Ovary (tissue), 9 donors: ENCODE measurements around the gene TBC1D16. TPM values are rescaled to one million over a fixed set of nuclear protein-coding genes. Genes with fewer than 3 reads are reported as not detected.

Experiments used
- DNase-seq, 5 donors: peaks; one replicate each; pipeline ENCODE4 v3.0.0-alpha.2; 2019 to 2020
- H3K27ac ChIP-seq, 2 donors: fragments of 200-600 bp; one replicate each; pipeline versions ENCODE4 v1.5.1 to v1.8.0; 2019 to 2022
- H3K27me3 ChIP-seq: fragments of 200-600 bp; one replicate; pipeline ENCODE4 v1.8.0; 2022
- H3K36me3 ChIP-seq: fragments of 200-600 bp; sonication (generic); one replicate; pipeline ENCODE4 v1.5.1; 2019
- H3K4me1 ChIP-seq: one replicate; pipeline ENCODE4 v1.8.1; 2013; ENCODE audit warnings: mild to moderate bottlenecking, moderate library complexity; ENCODE audit not compliant: insufficient read depth
- H3K4me3 ChIP-seq: fragments of 200-600 bp; sonication (generic); one replicate; pipeline ENCODE4 v1.5.1; 2017
- H3K9me3 ChIP-seq, 2 donors: fragments of 200-600 bp in 1 of 2; sonication (generic) in 1 of 2; one replicate each; pipeline versions ENCODE4 v1.5.1 to v1.8.1; 2013 to 2019; ENCODE audit warnings: mild to moderate bottlenecking in 1 of 2, moderate library complexity in 1 of 2
- CTCF ChIP-seq, 3 donors: fragments of 450-650 bp in 2 of 3; fragments of 200-600 bp in 1 of 3; IDR thresholded peaks; one replicate each; pipeline versions ENCODE4 v1.5.1 to v1.8.0; 2016 to 2022; ENCODE audit warnings: antibody characterized with exemption in 3 of 3, mild to moderate bottlenecking in 1 of 3
- EP300 ChIP-seq: sonication (generic); formaldehyde crosslinking; IDR thresholded peaks from one replicate; pipeline ENCODE4 v1.6.1; 2017; ENCODE audit warnings: antibody characterized with exemption
- POLR2A ChIP-seq: fragments of 450-650 bp; IDR thresholded peaks from one replicate; pipeline ENCODE4 v1.6.1; 2017; ENCODE audit warnings: antibody characterized with exemption, mild to moderate bottlenecking, moderate library complexity
- WGBS, 3 donors: extraction: QIAGEN DNeasy Blood & Tissue Kit in 1 of 3; methylation state at CpG; one replicate each; pipeline versions ENCODE4 v1.1.5 to v1.1.7; 2013 to 2017; 5-methylcytosine and 5-hydroxymethylcytosine counted together
- intact Hi-C, 4 donors: fragments of 100-400 bp; cut with DNase I; formaldehyde crosslinking; loops; one replicate each; pipeline versions ENCODE4 v1.11.0 to v1.15.1; 2022 to 2023
- polyA plus RNA-seq, 2 donors: library from polyadenylated mRNA; stranded (reverse); fragments of 200-250 nt in 1 of 2; fragments of 350-450 nt in 1 of 2; fragmentation: Illumina TruSeq in 1 of 2; extraction: RNeasy Lipid Tissue Mini Kit (QIAGEN cat#74804) in 1 of 2; gene quantifications; one replicate each; pipeline ENCODE4 v1.2.3, GENCODE V29; 2013 to 2014
- total RNA-seq, 7 donors: library from RNA; depleted of rRNA in 2 of 7; stranded (reverse); fragments of >200 nt in 2 of 7; fragmentation: NEBNext Ultra II Directional in 3 of 7; extraction: Animal tissue kit (Norgen Biotek cat#: 25700) in 3 of 7; gene quantifications; one replicate each; pipeline versions ENCODE4 v1.1.0 to v1.2.4, GENCODE V29; 2016 to 2023
- donor health status: DM: no; HTN: no; CAD: no; lungs with moderate emphysema.
- donor health status: DM: no; HTN: no; CAD: no.
- donor health status: Bipolar disorder and iron deficiency.
- donor health status: DM: yes; HTN: yes; CAD: no.
- donor health status: DM: no; HTN: no; CAD: no.
- donor health status: DM: yes; HTN: yes; CAD: no.

The TBC1D16 gene
- total and polyA plus RNA-seq, 9 donors = 9.3 to 40.5 (median 27.1) TPM

GRCh38 chr17:80045703-80046102 lies 10.0 kb upstream of the TBC1D16 start:
- Histone ChIP-seq H3K27ac (no peak overlapping the region), H3K36me3 (no peaks in the 10 kb centered on the region), H3K9me3 (no peaks in the 10 kb centered on the region), H3K4me3 (no peak overlapping the region), H3K4me1 (no peaks in the 10 kb centered on the region), H3K27me3 (no peaks in the 10 kb centered on the region)
- no peak for DNase-seq
- 39 to 63% (median 59%) methylated on average over 4 of the region's 4 CpGs for WGBS, 3 donors
- TF ChIP-seq CTCF (IDR thresholded peaks at IDR 0.05) = no peak
- no peak for TF ChIP-seq EP300
- TF ChIP-seq POLR2A = no peak
- intact Hi-C loops = no loop called here

GRCh38 chr17:80043963-80044362 lies 8.3 kb upstream of the TBC1D16 start:
- H3K36me3 ChIP-seq = no peaks in the 10 kb centered on the region
- DNase-seq = no peak
- H3K4me1 ChIP-seq = no peaks in the 10 kb centered on the region
- intact Hi-C loops = no loop called here
- H3K27ac ChIP-seq = no peak overlapping the region
- no peak overlapping the region for H3K4me3 ChIP-seq
- no peaks in the 10 kb centered on the region for H3K9me3 ChIP-seq
- 91 to 96% (median 95%) methylated on average over 6 of the region's 6 CpGs for WGBS, 3 donors
- TF ChIP-seq EP300 (no peak), CTCF (IDR thresholded peaks at IDR 0.05) (no peak), POLR2A (no peak)
- H3K27me3 ChIP-seq = no peaks in the 10 kb centered on the region

- intact Hi-C loops = no loop called here
- no peaks in the 10 kb centered on the region for H3K4me1 ChIP-seq
- TF ChIP-seq POLR2A (no peak), EP300 (no peak), CTCF (IDR thresholded peaks at IDR 0.05) (no peak)
- no peaks in the 10 kb centered on the region for H3K36me3 ChIP-seq
- H3K27me3 ChIP-seq = no peaks in the 10 kb centered on the region
- 1% methylated on average over 52 of the region's 52 CpGs for WGBS, 3 donors
- H3K4me3 ChIP-seq = peak overlapping the region; percentile 59
- H3K9me3 ChIP-seq = no peaks in the 10 kb centered on the region
- H3K27ac ChIP-seq = peak overlapping the region; percentile 32 to 64
- DNase-seq = peak in 1 of 5 donors; percentile 39
Measured at GRCh38 chr17:80036715-80037477, 1.2 kb upstream of the TBC1D16 start.

GRCh38 chr17:80035937-80036714 lies 454 bp upstream of the TBC1D16 start, which contains the start of gene CCDC40:
Gene CCDC40 (plus strand): TSS chr17:80036642. CDS start chr17:80036663, 21 bp downstream.
- Histone ChIP-seq H3K27ac (peak within 1 kb of the TSS; percentile 78 to 85), H3K4me3 (peak within 1 kb of the TSS; percentile 59), H3K27me3 (no peaks in the 10 kb centered on the region), H3K36me3 (no peaks in the 10 kb centered on the region), H3K4me1 (no peaks in the 10 kb centered on the region), H3K9me3 (no peaks in the 10 kb centered on the region)
- WGBS, 3 donors = 1% methylated on average over 60 to 89 of the region's 89 CpGs
- TF ChIP-seq POLR2A (peak; percentile 70), CTCF (IDR thresholded peaks at IDR 0.05) (peak in 1 of 3 donors; percentile 18), EP300 (no peak)
- intact Hi-C loops = no loop called here
- DNase-seq = peak; percentile 78 to 88 (median 86)
